ENCODE data around the gene PAM.

DNA sequence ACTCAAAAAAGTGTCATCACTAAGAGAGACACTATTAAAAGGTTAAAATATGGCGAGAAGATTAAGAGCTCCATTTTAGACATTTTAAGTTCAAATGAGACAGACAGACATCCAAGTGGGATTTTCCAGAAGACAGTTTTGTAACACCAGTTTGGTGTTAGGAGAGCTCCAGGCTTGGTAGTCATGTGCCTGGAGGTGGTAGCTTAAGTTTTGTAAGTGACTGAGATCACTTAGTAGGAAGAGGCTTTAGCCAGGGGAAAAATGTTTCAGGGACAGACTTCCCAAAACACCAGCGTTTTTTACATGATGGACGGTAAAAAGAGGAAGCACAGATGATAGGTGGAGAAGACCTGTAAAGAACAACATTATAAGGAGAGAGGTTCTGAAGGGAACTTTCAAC lies 214.5 kb downstream of the PAM start:
- no peak for TF ChIP-seq CTCF (IDR thresholded peaks at IDR 0.05)
- TF ChIP-seq ZFX (IDR thresholded peaks at IDR 0.05; ENCODE audit: borderline replicate concordance), result no peak

Measured in 22Rv1 (cell line).